ENCODE data around the gene NHSL2.

The NHSL2 gene

DNA sequence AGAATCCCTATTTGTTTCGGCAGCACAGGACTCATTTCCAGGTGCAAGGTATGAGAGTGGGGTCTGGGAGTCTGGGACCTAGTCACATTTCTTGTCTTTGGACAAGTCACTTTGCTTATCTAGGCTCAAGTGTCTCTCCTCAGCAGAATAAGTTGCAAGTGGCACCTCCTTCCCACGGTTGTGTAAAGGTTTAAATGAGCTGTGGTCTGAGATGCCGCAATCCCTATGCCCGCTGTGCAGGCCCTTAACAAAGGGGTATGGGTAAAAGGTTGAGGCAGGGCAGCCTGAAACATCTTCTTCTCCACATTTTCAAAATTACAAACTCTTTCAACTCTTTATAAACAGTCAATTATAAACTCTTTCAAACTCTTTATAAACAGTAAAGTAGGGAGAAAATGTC, 127.4 kb downstream of the NHSL2 start:
- Histone ChIP-seq H3K27ac (ENCODE audit: low read depth, low read length) (no peak overlapping the region), H3K4me1 (ENCODE audit: control insufficient read depth in 1 of 2, insufficient read depth in 2 of 2, low read length in 2 of 2) (no peaks in the 10 kb centered on the region)

DNA sequence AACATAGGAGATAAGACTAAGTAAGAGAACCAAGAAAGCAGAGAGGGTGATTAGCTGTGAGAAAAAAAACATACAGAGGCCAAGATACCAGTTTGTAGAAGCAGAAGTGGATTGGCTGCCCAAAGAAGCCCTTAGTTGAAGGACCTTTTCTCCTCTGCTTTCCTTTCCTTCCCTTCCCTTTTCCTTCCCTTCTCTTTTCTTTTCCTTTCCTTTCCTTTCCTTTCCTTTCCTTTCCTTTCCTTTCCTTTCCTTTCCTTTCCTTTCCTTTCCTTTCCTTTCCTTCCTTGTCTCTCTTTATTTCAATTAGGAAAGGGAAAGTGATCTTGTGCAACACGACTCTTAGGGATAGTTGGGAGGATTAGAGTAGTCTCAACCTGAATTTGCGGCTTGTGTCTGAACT, 128.2 kb downstream of the NHSL2 start:
- Histone ChIP-seq H3K27ac (ENCODE audit: low read depth, low read length) (no peak overlapping the region), H3K9ac (ENCODE audit: low read depth in 1 of 2, low read length in 2 of 2) (no peak overlapping the region), H3K4me3 (ENCODE audit: low read depth in 1 of 2, low read length in 2 of 2) (no peak overlapping the region), H3K9me3 (ENCODE audit: control insufficient read depth in 1 of 2, low read length in 2 of 2) (no peaks in the 10 kb centered on the region), H3K36me3 (ENCODE audit: control insufficient read depth in 1 of 2, insufficient read depth in 2 of 2, low read length in 2 of 2) (no peaks in the 10 kb centered on the region), H3K27me3 (ENCODE audit: control insufficient read depth in 1 of 2, insufficient read depth in 2 of 2, low read length in 2 of 2) (no peaks in the 10 kb centered on the region), H3K4me1 (ENCODE audit: control insufficient read depth in 1 of 2, insufficient read depth in 2 of 2, low read length in 2 of 2) (no peaks in the 10 kb centered on the region)

More for the DNA sequence above, 127.4 kb downstream of the NHSL2 start:
- no peaks in the 10 kb centered on the region for H3K36me3 ChIP-seq (ENCODE audit: control insufficient read depth in 1 of 2, insufficient read depth in 2 of 2, low read length in 2 of 2)
- no peaks in the 10 kb centered on the region for H3K27me3 ChIP-seq (ENCODE audit: control insufficient read depth in 1 of 2, insufficient read depth in 2 of 2, low read length in 2 of 2)
- H3K9ac ChIP-seq (ENCODE audit: low read depth in 1 of 2, low read length in 2 of 2) = no peak overlapping the region
- no peak overlapping the region for H3K4me3 ChIP-seq (ENCODE audit: low read depth in 1 of 2, low read length in 2 of 2)
- no peaks in the 10 kb centered on the region for H3K9me3 ChIP-seq (ENCODE audit: control insufficient read depth in 1 of 2, low read length in 2 of 2)

- H3K36me3 ChIP-seq (ENCODE audit: control insufficient read depth in 1 of 2, insufficient read depth in 2 of 2, low read length in 2 of 2) = no peaks in the 10 kb centered on the region
- H3K9ac ChIP-seq (ENCODE audit: low read depth in 1 of 2, low read length in 2 of 2) = no peak overlapping the region
- H3K27ac ChIP-seq (ENCODE audit: low read depth, low read length) = no peak overlapping the region
- H3K27me3 ChIP-seq (ENCODE audit: control insufficient read depth in 1 of 2, insufficient read depth in 2 of 2, low read length in 2 of 2) = no peaks in the 10 kb centered on the region
- H3K4me1 ChIP-seq (ENCODE audit: control insufficient read depth in 1 of 2, insufficient read depth in 2 of 2, low read length in 2 of 2) = peaks cover 0 to 4% of the 10 kb centered on the region in 2 donors
- H3K9me3 ChIP-seq (ENCODE audit: control insufficient read depth in 1 of 2, low read length in 2 of 2) = no peaks in the 10 kb centered on the region
- no peak overlapping the region for H3K4me3 ChIP-seq (ENCODE audit: low read depth in 1 of 2, low read length in 2 of 2)
Measured at GRCh38 chrX:72040506-72040905, 129.9 kb downstream of the NHSL2 start.

- Histone ChIP-seq H3K9me3 (ENCODE audit: control insufficient read depth in 1 of 2, low read length in 2 of 2) (no peaks in the 10 kb centered on the region), H3K4me3 (ENCODE audit: low read depth in 1 of 2, low read length in 2 of 2) (no peak overlapping the region), H3K27ac (ENCODE audit: low read depth, low read length) (no peak overlapping the region), H3K27me3 (ENCODE audit: control insufficient read depth in 1 of 2, insufficient read depth in 2 of 2, low read length in 2 of 2) (no peaks in the 10 kb centered on the region), H3K9ac (ENCODE audit: low read depth in 1 of 2, low read length in 2 of 2) (no peak overlapping the region), H3K36me3 (ENCODE audit: control insufficient read depth in 1 of 2, insufficient read depth in 2 of 2, low read length in 2 of 2) (no peaks in the 10 kb centered on the region), H3K4me1 (ENCODE audit: control insufficient read depth in 1 of 2, insufficient read depth in 2 of 2, low read length in 2 of 2) (peaks cover 0 to 11% of the 10 kb centered on the region in 2 donors)
Measured at GRCh38 chrX:72041176-72041575, 130.5 kb downstream of the NHSL2 start.

GRCh38 chrX:72041871-72042851, 131.5 kb downstream of the NHSL2 start:
- Histone ChIP-seq H3K36me3 (ENCODE audit: control insufficient read depth in 1 of 2, insufficient read depth in 2 of 2, low read length in 2 of 2) (no peaks in the 10 kb centered on the region), H3K4me3 (ENCODE audit: low read depth in 1 of 2, low read length in 2 of 2) (no peak overlapping the region), H3K4me1 (ENCODE audit: control insufficient read depth in 1 of 2, insufficient read depth in 2 of 2, low read length in 2 of 2) (peaks cover 4 to 12% of the 10 kb centered on the region in 2 donors), H3K9me3 (ENCODE audit: control insufficient read depth in 1 of 2, low read length in 2 of 2) (no peaks in the 10 kb centered on the region), H3K27me3 (ENCODE audit: control insufficient read depth in 1 of 2, insufficient read depth in 2 of 2, low read length in 2 of 2) (no peaks in the 10 kb centered on the region), H3K27ac (ENCODE audit: low read depth, low read length) (no peak overlapping the region), H3K9ac (ENCODE audit: low read depth in 1 of 2, low read length in 2 of 2) (peak overlapping the region in 1 of 2 donors; percentile 4)

GRCh38 chrX:72042852-72043248, 132.2 kb downstream of the NHSL2 start:
- no peaks in the 10 kb centered on the region for H3K9me3 ChIP-seq (ENCODE audit: control insufficient read depth in 1 of 2, low read length in 2 of 2)
- H3K9ac ChIP-seq (ENCODE audit: low read depth in 1 of 2, low read length in 2 of 2) = no peak overlapping the region
- no peaks in the 10 kb centered on the region for H3K27me3 ChIP-seq (ENCODE audit: control insufficient read depth in 1 of 2, insufficient read depth in 2 of 2, low read length in 2 of 2)
- peaks cover 4 to 12% of the 10 kb centered on the region in 2 donors for H3K4me1 ChIP-seq (ENCODE audit: control insufficient read depth in 1 of 2, insufficient read depth in 2 of 2, low read length in 2 of 2)
- H3K27ac ChIP-seq (ENCODE audit: low read depth, low read length) = no peak overlapping the region
- no peak overlapping the region for H3K4me3 ChIP-seq (ENCODE audit: low read depth in 1 of 2, low read length in 2 of 2)
- H3K36me3 ChIP-seq (ENCODE audit: control insufficient read depth in 1 of 2, insufficient read depth in 2 of 2, low read length in 2 of 2) = no peaks in the 10 kb centered on the region

DNA sequence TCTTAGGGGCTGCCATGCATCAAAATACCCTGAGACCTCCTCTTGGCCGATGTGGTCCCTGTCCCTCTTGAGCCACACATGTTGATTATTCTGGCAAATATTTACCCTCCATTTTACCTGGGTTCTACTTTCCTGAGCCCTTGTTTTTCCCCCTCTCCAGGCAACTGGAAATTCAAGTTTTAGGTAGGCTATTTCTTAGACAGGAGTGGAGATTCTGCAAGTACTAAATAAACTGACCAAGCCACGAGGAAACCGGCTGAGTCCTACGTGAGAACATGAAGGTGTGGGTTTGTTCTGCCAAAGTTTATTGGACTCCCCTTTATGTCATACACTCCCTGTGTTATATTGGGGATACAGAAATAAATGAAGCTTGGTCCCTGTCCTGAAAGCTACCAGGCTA, 133.0 kb downstream of the NHSL2 start:
- Histone ChIP-seq H3K27me3 (ENCODE audit: control insufficient read depth in 1 of 2, insufficient read depth in 2 of 2, low read length in 2 of 2) (no peaks in the 10 kb centered on the region), H3K36me3 (ENCODE audit: control insufficient read depth in 1 of 2, insufficient read depth in 2 of 2, low read length in 2 of 2) (no peaks in the 10 kb centered on the region), H3K4me3 (ENCODE audit: low read depth in 1 of 2, low read length in 2 of 2) (no peak overlapping the region), H3K4me1 (ENCODE audit: control insufficient read depth in 1 of 2, insufficient read depth in 2 of 2, low read length in 2 of 2) (peaks cover 10 to 15% of the 10 kb centered on the region in 2 donors), H3K27ac (ENCODE audit: low read depth, low read length) (no peak overlapping the region), H3K9me3 (ENCODE audit: control insufficient read depth in 1 of 2, low read length in 2 of 2) (no peaks in the 10 kb centered on the region), H3K9ac (ENCODE audit: low read depth in 1 of 2, low read length in 2 of 2) (no peak overlapping the region)

GRCh38 chrX:72045141-72045540, 134.5 kb downstream of the NHSL2 start:
- Histone ChIP-seq H3K9me3 (ENCODE audit: control insufficient read depth in 1 of 2, low read length in 2 of 2) (no peaks in the 10 kb centered on the region), H3K9ac (ENCODE audit: low read depth in 1 of 2, low read length in 2 of 2) (no peak overlapping the region), H3K27ac (ENCODE audit: low read depth, low read length) (no peak overlapping the region), H3K4me3 (ENCODE audit: low read depth in 1 of 2, low read length in 2 of 2) (no peak overlapping the region), H3K36me3 (ENCODE audit: control insufficient read depth in 1 of 2, insufficient read depth in 2 of 2, low read length in 2 of 2) (no peaks in the 10 kb centered on the region), H3K27me3 (ENCODE audit: control insufficient read depth in 1 of 2, insufficient read depth in 2 of 2, low read length in 2 of 2) (no peaks in the 10 kb centered on the region), H3K4me1 (ENCODE audit: control insufficient read depth in 1 of 2, insufficient read depth in 2 of 2, low read length in 2 of 2) (peaks cover 15 to 21% of the 10 kb centered on the region in 2 donors)

DNA sequence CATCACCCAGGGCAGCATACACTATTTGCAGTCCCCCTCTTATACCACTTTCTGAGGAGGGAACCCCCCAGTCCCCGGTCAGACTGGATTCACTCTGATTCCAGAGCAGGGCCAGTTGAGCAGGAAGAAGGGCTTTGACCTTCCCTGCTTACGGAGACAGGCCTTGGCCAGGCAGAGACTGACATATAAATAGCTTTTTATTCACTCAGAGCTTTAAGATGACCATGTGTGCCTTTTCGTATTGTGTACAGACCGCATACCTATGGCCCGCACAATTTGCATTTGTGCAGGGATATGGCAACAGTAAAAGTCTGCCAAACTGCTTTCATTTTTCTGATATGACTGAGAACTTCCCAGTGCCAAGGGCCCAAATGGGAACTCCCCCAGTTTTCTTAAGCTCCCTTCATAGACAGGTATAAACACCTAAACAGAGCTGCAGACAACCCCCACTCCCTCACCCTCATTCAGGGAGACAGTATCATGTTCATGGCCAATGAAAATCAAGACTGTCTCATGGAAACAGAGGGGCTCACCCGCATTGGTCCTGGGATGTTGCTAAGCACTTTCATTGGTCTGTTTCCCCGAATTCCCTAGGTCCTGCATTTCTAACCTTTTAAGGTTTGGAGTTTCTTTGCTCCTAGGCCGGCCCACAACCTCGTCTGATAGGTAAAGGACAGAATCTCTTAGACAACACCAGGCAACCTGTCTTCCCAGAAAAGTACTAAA, 135.1 kb downstream of the NHSL2 start:
- Histone ChIP-seq H3K4me1 (ENCODE audit: control insufficient read depth in 1 of 2, insufficient read depth in 2 of 2, low read length in 2 of 2) (peaks cover 15 to 21% of the 10 kb centered on the region in 2 donors), H3K9me3 (ENCODE audit: control insufficient read depth in 1 of 2, low read length in 2 of 2) (no peaks in the 10 kb centered on the region), H3K27me3 (ENCODE audit: control insufficient read depth in 1 of 2, insufficient read depth in 2 of 2, low read length in 2 of 2) (no peaks in the 10 kb centered on the region), H3K4me3 (ENCODE audit: low read depth in 1 of 2, low read length in 2 of 2) (no peak overlapping the region), H3K9ac (ENCODE audit: low read depth in 1 of 2, low read length in 2 of 2) (no peak overlapping the region), H3K36me3 (ENCODE audit: control insufficient read depth in 1 of 2, insufficient read depth in 2 of 2, low read length in 2 of 2) (no peaks in the 10 kb centered on the region), H3K27ac (ENCODE audit: low read depth, low read length) (no peak overlapping the region)

DNA sequence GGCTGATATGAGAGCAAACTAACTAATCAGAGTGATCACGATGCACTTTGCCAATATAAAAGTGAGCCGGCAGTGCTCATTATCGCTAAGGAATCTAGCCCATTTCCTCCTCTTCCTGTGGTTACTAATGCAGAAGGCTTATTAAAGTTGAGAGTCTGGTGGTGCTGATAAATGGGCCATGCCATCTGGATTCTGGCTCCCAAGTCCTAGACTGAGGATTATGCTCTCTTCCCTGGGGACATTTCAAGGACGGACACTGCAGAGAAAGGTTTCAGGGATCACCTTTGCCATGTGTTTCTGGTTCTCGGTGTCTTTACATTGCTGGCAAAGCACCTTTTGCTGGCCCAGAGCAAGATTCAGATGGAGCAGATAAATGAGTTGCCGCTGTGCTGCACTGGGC, 135.8 kb downstream of the NHSL2 start:
- Histone ChIP-seq H3K27me3 (ENCODE audit: control insufficient read depth in 1 of 2, insufficient read depth in 2 of 2, low read length in 2 of 2) (no peaks in the 10 kb centered on the region), H3K27ac (ENCODE audit: low read depth, low read length) (no peak overlapping the region), H3K36me3 (ENCODE audit: control insufficient read depth in 1 of 2, insufficient read depth in 2 of 2, low read length in 2 of 2) (no peaks in the 10 kb centered on the region), H3K9ac (ENCODE audit: low read depth in 1 of 2, low read length in 2 of 2) (no peak overlapping the region), H3K9me3 (ENCODE audit: control insufficient read depth in 1 of 2, low read length in 2 of 2) (no peaks in the 10 kb centered on the region), H3K4me3 (ENCODE audit: low read depth in 1 of 2, low read length in 2 of 2) (no peak overlapping the region), H3K4me1 (ENCODE audit: control insufficient read depth in 1 of 2, insufficient read depth in 2 of 2, low read length in 2 of 2) (peaks cover 15 to 21% of the 10 kb centered on the region in 2 donors)

Data from duodenal mucosa (tissue), 2 donors.